Measurements from ENCODE around the gene NKD1.
"Not testable (repeated sequence)": the region's sequence is repeated elsewhere in the genome, so short reads cannot be mapped to it uniquely, and the experiment has no call there.

The NKD1 gene, protein sequence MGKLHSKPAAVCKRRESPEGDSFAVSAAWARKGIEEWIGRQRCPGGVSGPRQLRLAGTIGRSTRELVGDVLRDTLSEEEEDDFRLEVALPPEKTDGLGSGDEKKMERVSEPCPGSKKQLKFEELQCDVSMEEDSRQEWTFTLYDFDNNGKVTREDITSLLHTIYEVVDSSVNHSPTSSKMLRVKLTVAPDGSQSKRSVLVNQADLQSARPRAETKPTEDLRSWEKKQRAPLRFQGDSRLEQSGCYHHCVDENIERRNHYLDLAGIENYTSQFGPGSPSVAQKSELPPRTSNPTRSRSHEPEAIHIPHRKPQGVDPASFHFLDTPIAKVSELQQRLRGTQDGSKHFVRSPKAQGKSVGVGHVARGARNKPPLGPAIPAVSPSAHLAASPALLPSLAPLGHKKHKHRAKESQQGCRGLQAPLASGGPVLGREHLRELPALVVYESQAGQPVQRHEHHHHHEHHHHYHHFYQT

DNA sequence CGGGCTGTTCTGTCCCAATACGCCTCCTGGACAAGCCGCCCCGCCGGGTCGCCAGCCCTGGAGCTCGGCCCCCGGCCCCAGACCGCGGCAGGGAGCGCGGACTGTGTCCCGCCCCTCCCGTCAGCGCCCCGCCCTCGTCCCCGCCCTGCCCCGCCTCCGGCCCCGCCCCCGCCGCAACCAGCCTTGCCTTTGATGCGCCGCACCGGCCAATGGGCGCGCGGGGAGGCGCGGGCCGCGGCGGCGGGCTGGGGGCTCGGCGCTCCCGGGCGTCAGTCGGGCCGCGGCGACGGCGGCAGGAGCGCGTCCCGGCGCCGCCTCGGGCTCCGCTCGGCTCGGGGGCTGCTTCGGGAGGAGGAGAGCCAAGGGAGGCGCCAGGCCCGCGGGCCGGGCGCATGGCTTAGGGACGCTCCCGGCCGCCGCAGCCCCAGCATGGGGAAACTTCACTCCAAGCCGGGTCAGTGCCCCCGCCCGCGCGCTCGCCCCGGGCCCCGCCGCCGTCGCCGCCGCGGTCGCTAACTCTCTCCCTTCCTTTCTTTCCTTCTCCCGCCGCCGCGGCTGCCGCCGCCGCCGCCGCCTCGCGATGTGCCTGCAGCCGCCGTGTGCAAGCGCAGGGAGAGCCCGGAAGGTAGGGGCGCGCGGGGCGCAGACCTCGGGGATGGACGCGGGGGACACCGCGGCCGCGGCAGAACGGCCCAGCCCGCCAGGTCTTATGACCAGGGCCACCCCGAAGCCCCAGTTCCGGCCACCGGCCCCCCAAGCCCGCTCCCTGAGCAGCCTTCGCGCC is at the start of gene NKD1:
Gene NKD1 (plus strand): TSS at position 272 of the 784 bp plus-strand sequence. CDS start 158 bp downstream, at position 430.
- DNase-seq (ENCODE audit: low read depth) = peak; percentile 63

DNA sequence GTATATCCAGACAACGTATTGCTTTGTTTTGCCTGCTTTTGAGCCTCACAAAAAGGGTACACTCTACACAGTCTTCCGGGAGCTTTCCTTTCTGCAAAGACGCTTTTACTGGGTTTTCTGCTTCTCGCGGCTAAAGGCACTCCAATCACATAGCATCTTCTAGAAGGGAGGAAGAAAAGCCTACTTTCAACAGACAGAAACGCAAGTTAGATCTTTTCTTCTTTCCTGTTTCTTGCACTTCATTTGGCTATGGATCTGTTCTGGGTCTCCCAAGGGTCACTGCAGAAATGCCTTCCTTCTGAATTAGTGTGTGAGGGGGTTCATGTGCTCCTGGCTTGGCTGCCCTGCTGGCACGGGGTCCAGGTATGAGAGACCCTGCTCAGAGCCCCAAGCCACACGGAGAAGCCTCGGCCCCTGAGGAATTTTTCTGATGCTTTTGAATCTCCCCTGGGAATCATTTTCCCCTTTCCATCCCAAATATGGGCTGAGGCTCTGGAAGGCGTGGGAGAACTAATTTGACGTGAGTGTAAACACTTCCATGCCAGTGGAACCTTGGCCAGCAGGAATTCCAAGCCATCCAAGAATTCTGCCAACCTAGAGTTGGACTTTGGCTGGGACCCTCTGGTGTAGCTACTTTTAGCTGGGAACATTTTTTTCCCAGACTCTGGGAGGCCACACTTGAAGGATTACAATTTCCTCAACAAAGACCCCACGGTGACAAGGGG is 49.6 kb upstream of the NKD1 start:
- no peak for DNase-seq (ENCODE audit: low read depth)

DNA sequence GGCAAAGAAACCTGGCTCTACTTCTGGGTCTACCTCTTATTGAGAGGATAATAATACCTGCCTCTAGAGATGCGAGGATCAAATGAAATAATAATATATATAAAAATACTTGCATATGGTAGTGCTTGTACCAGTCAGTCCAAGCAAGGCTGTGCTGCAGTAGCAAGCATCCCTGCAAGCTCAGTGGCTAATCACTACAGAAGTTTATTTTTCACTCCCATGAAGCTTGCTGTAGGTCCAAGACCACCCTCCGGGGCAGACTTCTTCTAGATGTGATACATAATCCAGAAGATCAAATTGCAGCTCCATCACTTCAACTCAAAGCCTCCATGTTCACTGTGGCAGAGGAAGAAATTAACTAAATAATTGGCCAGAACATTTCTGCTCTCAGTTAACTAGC is 48.9 kb upstream of the NKD1 start:
- DNase-seq (ENCODE audit: low read depth) = no peak

DNA sequence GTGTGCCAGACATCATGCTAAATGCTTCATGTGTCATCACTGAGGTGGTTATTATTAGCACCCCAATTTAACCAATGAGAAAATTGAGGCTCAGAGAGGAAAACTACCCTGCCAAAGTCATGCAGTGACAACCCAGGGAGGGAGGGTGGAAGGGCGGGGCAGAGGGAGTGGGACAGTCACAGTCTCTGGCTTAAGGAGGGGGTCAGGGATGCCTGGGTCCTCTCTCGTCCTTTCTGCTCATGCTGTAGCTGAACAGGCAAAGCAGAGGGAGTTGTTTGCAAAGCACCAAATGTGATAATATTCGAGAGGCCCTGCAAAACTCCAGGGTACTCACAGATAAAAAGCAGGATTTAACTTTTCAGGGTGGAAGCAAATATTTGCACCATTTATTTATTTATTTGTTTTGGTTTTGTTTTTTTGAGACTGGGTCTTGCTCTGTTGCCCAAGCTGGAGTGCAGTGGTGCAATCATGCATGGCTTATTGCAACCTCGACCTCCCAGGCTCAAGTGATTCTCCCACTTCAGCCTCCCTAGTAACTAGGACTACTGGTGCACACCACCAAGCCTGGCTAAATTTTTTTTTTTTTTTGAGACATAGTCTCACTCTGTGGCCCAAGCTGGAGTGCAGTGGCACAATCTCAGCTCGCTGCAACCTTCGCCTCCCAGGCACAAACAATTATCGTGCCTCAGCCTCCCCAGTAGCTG is 47.9 kb upstream of the NKD1 start:
- DNase-seq (ENCODE audit: low read depth) = no peak

DNA sequence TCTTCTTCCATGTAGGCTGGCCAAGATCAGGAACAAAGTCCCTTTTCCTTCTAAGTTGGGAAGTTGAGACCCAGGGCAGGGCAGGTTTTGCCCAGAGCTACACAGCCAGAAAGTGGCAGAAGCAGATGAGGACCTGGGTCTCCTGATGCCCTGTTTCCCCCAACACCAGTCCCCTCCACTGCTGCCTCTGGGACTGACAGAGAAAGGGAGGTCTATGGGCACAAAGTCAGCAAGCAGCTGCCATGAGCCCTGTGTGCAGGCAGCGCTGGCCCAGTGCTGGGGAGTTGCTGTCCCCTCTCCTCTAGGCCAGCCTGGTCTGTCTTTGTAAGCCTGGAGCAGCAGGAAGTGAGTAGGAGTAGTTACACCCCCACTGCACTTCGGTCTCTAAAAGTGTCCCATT is 46.9 kb upstream of the NKD1 start:
- DNase-seq (ENCODE audit: low read depth) = no peak

DNA sequence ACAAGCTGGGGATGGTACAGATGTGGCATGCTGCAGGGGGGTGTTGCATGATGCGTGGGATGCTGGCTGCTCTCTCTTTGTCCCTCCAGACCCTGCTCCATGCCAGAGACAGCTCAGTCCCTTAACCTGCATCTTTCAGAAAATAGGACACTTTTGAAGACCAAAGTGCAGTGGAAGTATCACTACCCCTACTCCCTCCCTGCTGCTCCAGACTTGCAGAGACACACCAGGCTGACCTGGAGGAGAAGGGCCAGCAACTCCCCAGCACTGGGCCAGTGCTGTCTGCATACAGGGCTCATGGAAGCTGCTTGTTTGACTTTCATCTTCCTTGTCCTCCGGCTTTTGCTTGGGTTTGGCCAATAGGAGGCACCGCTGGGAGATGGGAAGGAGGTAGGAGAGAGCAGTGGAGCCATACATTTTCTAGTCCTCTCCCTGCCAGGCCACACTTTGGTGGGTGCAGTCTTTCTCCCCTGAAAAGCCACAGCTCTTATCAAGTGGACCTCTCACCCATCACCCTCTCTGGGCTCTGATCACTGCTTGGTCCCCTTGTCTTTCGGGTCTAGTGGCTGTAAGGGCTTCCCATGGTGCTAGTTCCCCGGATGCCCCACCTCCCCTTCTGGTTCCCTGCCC is 46.1 kb upstream of the NKD1 start:
- DNase-seq (ENCODE audit: low read depth) = no peak

DNA sequence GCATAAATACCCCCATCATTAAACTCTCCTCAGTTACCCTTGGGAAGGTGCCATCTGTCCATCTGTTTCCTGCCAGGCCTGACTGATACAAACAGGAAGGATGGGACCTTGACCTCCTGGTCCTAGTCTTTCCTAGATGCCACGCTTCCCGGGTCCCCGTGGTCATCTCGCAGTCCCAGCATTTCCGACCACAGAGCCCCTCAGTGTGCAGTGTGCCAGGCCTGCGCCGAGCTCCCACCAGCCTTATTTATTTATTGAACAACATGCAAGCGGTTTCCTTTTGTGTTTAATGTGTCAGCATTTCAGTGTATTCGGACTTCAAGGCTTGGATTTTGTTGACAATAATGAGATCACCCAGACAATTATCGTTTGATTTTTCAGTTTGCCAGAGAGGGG is 45.6 kb upstream of the NKD1 start:
- DNase-seq (ENCODE audit: low read depth) = no peak

DNA sequence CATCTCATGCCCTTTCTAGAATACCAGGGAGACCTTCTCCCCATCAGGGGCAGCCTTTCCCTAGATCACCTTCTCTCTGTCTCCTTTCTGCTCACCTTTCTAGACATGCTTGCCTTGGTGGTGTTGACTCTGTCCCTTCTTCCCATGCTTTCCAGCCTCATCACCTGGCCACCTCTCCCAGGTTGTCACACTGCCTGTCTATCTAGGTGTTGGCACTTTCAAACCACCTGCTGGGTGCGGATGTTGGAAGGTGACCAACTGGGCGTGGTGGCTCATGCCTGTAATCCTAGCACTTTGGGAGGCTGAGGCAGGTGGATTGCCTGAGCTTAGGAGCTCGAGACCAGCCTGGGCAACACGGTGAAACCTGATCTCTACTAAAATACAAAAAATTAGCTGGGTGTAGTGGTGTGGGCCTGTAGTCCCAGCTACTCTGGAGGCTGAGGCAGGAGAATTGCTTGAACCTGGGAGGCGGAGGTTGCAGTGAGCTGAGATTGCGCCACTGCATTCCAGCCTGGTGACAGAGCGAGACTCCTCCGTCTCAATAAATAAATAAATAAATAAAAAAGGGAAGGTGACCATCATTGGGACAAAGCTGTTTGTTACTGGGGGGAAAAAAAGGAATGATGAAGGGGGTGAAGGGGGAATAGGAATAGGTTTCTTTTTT is 44.2 kb upstream of the NKD1 start:
- DNase-seq (ENCODE audit: low read depth) = not testable (repeated sequence)

DNA sequence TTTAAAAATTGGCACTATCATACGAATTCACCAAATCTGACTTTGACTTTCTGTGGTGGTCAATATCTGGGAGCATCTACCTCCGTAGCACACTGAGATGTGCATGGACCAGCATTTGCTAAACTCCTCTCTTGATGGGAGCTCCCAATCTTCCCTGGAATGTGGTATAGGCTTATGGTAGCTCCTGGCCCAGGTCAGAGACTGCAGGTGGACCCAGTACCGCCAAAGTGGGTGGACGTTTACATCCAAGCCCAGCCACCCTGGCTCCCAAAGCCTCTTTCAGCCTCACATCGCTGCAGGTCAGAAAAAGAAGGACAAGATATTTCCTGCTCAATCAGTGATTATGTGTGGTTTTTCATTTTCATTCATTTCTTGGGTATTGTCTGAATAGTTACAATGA is 43.1 kb upstream of the NKD1 start:
- no peak for DNase-seq (ENCODE audit: low read depth)

DNA sequence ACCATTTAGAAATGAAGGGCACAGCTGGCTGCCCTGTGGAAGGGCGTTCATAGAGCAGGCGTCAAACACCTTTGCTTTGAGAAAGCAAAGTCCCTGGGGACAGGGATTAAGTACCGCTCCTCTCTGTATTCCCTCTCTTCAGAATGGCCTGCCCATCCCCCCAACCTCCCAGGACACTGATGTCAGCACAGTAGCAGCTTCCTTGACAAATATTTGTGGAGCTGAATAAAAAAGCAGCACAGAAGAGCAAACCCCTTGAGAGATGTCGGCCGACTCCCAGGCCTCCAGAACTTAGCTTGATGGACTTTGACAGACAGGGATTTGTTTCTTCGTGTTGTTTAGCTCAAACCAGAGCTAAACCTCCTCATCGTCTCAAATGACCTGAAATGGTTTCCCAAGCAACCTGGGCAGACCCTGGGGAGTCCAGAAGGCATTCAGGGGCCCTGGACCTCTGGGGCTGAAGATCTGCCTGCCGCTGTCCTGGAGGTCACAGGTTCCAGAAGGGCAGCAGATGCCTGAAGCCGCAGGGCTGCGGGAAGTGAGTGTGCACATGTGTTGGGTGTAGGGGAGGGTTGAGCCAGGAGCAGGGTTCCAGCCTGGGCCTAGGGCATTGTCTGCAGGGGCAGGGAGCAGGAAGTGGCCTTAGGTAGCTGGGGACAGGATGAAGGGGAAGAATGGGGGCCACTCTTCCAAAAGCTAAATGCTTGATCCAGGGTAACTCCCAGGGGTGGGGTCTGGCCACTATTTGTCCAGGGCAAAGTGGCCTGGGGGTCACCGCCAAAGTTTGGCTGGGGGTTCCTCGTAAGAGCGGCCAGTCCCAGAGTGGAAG is 42.3 kb upstream of the NKD1 start:
- DNase-seq (ENCODE audit: low read depth) = no peak

DNA sequence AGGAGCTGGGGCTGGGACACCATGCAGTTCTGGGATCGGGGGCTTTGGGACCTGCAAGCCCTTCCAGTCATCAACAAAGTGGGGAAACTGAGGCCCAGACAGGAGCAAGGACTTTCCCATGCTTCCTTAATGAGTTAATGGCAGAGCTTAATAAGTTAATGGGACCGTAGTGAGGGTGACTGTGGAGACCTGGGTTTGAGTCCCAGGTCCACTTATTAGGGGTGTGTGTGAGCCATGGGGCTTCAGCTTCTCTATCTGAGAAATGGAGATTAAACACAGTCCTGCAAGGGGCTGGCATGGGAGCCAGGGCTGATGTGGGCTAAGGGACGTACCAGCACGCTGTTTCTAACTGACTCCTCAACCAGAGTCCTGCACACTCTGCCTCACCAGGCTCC is 41.7 kb upstream of the NKD1 start:
- no peak for DNase-seq (ENCODE audit: low read depth)

DNA sequence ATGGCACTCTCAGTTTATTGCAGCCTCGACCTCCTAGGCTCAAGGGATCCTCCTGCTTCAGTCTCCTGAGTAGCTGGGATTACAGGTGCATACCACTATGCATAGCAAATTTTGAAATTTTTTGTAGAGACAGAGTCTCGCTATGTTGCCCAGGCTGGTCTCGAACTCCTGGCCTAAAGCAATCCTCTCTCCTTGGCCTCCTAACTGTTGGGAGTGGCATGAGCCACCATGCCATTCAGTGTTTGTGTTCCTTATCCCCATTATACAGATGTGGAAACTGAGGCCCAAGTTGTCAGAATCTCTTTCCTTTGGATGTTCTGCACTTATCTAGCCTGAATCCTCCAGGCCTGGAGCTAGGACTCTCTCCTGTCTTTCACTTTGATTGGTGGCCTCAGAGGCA is 40.8 kb upstream of the NKD1 start:
- no peak for DNase-seq (ENCODE audit: low read depth)

DNA sequence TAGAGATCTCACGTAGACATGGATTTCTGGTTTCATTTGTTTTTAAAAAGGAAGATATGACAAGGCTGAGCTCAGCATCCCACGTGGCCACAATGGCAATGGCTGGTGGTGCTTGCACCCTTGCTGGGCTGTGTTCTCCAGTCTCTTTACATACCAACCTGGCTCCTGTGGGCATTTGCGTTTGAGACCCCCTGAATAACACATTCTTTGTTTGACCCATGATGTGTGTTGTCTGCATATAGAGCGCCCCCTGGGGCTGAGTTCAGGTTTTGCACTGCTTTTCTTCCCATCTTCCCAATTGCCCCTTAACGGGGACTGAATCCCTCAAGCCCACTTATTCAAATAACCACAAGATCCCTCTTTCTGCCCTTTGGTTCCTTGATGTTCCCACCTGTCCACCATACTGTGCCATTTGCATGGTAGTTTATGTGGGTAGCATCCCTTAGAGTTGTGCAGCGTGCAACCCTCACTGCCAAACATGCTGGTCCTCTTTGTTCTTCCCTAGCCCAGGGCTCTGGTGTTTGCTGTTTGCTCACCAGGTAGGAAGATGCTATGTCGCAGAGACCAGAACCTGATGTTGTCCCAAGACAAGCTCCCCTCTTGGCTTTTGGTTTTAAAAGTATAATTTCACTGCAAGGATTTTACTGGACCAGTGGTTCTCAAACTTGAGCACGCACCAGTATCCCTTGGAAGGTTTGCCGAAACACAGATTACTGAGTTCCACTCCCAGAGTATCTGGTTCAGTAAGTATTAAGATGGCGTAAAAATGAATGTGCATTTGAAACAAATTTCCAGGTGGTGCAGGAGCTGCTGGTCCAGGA is 38.5 kb upstream of the NKD1 start:
- no peak for DNase-seq (ENCODE audit: low read depth)

DNA sequence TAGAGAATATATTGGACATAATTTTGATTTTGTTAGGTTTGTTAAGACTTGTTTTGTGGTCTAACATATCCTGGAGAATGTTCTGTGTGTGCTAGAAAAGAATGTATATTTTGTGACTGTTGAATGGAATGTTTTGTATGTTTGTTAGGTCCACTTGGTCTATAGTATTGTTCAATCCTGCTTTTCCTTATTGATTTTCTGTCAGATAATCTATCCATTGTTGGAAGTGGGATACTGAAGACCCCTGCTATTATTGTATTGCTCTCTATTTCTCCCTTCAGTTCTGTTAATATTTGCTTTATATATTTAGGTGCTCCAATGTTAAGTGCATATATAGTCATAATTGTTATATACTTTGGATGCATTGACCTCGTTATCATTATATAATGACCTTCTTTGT is 33.0 kb upstream of the NKD1 start:
- no peak for DNase-seq (ENCODE audit: low read depth)

DNA sequence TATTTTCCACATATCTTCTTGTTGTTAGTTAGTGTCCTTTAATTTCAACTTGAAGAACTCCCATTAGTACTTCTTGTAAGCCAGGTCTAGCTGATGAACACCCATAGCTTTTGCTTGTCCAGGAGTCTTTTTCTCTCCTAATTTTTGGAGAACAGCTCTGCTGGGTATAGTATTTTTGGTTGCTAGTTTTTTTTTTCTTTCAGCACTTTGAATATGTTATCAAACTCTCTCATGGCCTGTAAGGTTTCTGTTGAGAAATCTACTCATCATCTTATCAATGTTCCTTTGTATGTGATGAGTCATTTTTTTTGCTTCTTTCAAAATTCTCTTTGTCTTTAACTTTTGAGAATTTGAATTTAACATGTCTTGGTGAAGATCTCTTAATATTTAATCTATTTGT is 31.8 kb upstream of the NKD1 start:
- DNase-seq (ENCODE audit: low read depth) = no peak

DNA sequence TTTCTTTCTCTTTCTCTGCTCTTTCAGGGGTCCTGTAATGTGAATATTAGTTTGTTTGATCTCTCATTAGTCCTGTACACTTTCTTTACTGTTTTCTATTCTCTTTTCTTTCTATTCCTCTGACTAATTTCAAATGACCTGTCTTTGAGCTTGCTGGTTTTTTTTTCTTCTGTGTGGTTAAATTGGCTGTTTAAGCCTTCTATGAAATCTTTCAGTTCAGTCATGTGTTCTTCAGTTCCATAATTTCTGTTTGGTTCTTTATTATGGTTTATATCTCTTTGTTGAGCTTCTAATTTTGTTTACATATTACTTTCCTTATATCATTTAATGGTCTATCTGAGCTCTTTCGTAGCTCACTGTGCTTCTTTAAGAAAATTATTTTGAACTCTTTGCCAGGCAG is 31.3 kb upstream of the NKD1 start:
- no peak for DNase-seq (ENCODE audit: low read depth)

DNA sequence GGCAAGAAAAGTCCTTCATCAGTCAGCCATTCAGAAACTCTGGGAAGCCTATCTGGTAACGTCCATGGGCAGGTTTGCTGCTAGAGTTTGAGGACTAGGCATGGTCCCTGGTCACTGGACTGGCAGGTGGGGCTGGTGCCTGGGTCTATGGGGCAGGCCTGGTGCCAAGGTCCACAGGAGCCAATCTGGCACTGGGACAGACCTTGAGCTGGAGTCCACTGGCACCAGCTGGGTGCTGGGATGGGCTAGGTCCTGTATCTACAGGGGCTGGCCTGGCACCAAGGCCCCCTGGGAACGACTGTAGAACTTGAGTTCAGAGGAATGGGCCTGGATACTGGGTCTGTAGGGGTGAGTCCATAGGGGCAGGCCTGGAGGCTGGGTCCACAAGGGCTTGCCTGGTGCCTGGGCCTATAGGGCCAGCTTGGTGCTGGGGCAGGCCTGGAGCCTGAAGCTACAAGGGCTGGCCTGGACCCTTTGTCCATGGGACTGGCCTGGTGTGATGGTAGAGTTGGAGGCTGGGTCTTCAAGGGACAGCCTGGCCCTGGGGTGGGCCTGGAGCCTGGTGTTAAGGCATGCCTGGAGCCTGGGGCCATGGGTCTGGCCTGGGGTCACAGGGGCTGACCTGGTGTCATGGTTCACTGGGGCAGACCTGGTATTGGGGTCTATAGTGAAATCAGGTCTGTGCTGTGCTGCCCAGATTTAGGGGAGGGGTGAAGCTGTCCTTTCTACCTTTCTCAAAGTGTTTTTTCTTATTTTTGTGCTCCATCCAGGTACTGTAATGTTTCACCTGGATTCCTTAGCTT is 30.5 kb upstream of the NKD1 start:
- no peak for DNase-seq (ENCODE audit: low read depth)

DNA sequence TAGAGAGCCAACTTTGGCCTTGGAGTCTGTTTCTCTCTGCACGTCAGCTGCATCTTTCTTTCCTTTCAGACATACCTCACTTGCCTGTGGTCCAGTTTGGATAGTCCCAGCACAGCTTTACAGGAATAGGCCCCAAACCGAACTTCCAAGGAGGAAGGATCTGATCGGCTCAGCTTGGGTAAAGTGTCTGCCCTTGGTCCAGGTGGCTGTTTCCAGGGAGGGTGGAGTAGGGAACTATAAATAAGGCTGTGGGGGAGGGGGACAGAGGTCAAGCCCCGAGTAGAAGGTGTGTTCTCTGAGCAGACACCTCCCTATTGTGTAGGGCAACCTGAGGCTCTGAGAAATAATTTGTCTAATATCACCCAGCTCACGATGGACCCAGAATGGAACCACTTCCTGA is 29.2 kb upstream of the NKD1 start:
- DNase-seq (ENCODE audit: low read depth) = no peak

All from stimulated activated CD8-positive, alpha-beta memory T cell treated with anti-CD3 and anti-CD28 coated beads, Interleukin-12 subunit alpha, Interleukin-12 subunit beta, amount 100 ng/mL, for 4 hours (primary cell).